Heart left ventricle (tissue), 16 donors: ENCODE results near the gene CLHC1. TPM values are rescaled to one million over a fixed set of nuclear protein-coding genes. Genes with fewer than 3 reads are reported as not detected.

Source experiments
- ATAC-seq, 4 donors: fragments of 200-7000 bp; cut with Tn5 transposase; one replicate each; pipeline ENCODE4 v1.9.1; 2020 to 2022; ENCODE audit warnings: moderate library complexity in 4 of 4, mild to moderate bottlenecking in 3 of 4, moderate number of reproducible peaks in 1 of 4
- DNase-seq, 5 donors: peaks; one replicate each; pipeline ENCODE4 v3.0.0-alpha.2; 2020
- H3K27ac ChIP-seq, 12 donors: fragments of 200-600 bp; sonication (generic) in 4 of 12; one replicate each; pipeline versions ENCODE4 v1.5.0 to v1.8.0; 2016 to 2022; ENCODE audit warnings: mild to moderate bottlenecking in 2 of 12
- H3K27me3 ChIP-seq, 9 donors: fragments of 200-600 bp; sonication (generic) in 2 of 9; one replicate each; pipeline versions ENCODE4 v1.5.1 to v1.8.0; 2016 to 2022; ENCODE audit warnings: mild to moderate bottlenecking in 3 of 9
- H3K36me3 ChIP-seq, 9 donors: fragments of 200-600 bp; sonication (generic) in 2 of 9; one replicate each; pipeline versions ENCODE4 v1.5.0 to v1.8.0; 2018 to 2022; ENCODE audit warnings: mild to moderate bottlenecking in 2 of 9
- H3K4me1 ChIP-seq, 12 donors: fragments of 200-600 bp; sonication (generic) in 4 of 12; one replicate each; pipeline versions ENCODE4 v1.5.0 to v1.8.0; 2016 to 2022; ENCODE audit warnings: mild to moderate bottlenecking in 3 of 12
- H3K4me3 ChIP-seq, 12 donors: fragments of 200-600 bp; sonication (generic) in 4 of 12; one replicate each; pipeline versions ENCODE4 v1.5.0 to v1.8.0; 2017 to 2022; ENCODE audit warnings: mild to moderate bottlenecking in 9 of 12, moderate library complexity in 4 of 12
- H3K9me3 ChIP-seq, 12 donors: fragments of 200-600 bp; sonication (generic) in 4 of 12; one replicate each; pipeline versions ENCODE4 v1.5.0 to v1.8.0; 2016 to 2022; ENCODE audit warnings: mild to moderate bottlenecking in 1 of 12
- POLR2A ChIP-seq, 2 donors: fragments of 450-650 bp; IDR thresholded peaks; one replicate each; pipeline ENCODE4 v1.6.1; 2017; ENCODE audit warnings: antibody characterized with exemption in 2 of 2, mild to moderate bottlenecking in 2 of 2, moderate library complexity in 2 of 2
- WGBS, 4 donors: extraction: QIAGEN DNeasy Blood & Tissue Kit in 2 of 4; methylation state at CpG; one replicate each; pipeline versions ENCODE4 v1.1.5 to v1.1.7; 2013 to 2018; 5-methylcytosine and 5-hydroxymethylcytosine counted together
- intact Hi-C, 10 donors: fragments of 100-400 bp; cut with DNase I; formaldehyde crosslinking; loops; one replicate each; pipeline versions ENCODE4 v1.11.1 to v1.14.2; 2022
- polyA plus RNA-seq, 2 donors: library from polyadenylated mRNA; stranded (reverse); fragments of 200-250 nt; gene quantifications; one replicate each; pipeline ENCODE4 v1.2.3, GENCODE V29; 2013
- total RNA-seq, 9 donors: library from RNA; depleted of rRNA in 2 of 9; stranded (reverse); fragments of >200 nt in 2 of 9; fragmentation: NEBNext Ultra II Directional in 3 of 9; extraction: Animal tissue kit (Norgen Biotek cat#: 25700) in 3 of 9; gene quantifications; one replicate each; pipeline versions ENCODE4 v1.1.0 to v1.2.4, GENCODE V29; 2016 to 2023
- TF ChIP-seq, protein P1 (sequence below), 12 donors: fragments of 200-600 bp; sonication (generic) in 4 of 12; IDR thresholded peaks; one replicate each; pipeline versions ENCODE4 v1.5.0 to v1.8.0; 2018 to 2022; ENCODE audit warnings: antibody characterized with exemption in 12 of 12, mild to moderate bottlenecking in 5 of 12
- donor health status: ischemic (EF 13 %, LVEDD 7.1; RV severe dilation, severe dysfunction).
- donor health status: healthy with polysubstance abuse.
- donor health status: DM: no; HTN: yes; CAD: no.
- donor health status: DM: no; HTN: no; CAD: no.
- donor health status: ischemic (EF 25% LVEDD 6.9; RV normal size, moderate dysfunction).
- donor health status: ischemic (EF 25% LVEDD 5.7; RV mildly dilated, moderate dysfunction).
- donor health status: healthy.
- donor health status: DM: yes; HTN: yes; CAD: no.
- donor health status: ischemic (EF 35%, LVEDD 5.7; RV mildly dilated, moderate dysfunction).
- donor health status: nonischemic (EF 11% LVEDD 7.7; RV severe dilation, severe dysfunction).
- donor health status: DM: yes; HTN: yes; CAD: no.
- donor health status: PGD.
- donor health status: ischemic (EF 29% LVEDD 5.4; RV normal size, mild dysfunction).
- donor health status: nonischemic (EF 23%, LVEDD 6.1; RV moderate dilation, normal function).

The CLHC1 gene
- total and polyA plus RNA-seq, 11 donors: 2.3 to 10.6 (median 4.4) TPM

DNA sequence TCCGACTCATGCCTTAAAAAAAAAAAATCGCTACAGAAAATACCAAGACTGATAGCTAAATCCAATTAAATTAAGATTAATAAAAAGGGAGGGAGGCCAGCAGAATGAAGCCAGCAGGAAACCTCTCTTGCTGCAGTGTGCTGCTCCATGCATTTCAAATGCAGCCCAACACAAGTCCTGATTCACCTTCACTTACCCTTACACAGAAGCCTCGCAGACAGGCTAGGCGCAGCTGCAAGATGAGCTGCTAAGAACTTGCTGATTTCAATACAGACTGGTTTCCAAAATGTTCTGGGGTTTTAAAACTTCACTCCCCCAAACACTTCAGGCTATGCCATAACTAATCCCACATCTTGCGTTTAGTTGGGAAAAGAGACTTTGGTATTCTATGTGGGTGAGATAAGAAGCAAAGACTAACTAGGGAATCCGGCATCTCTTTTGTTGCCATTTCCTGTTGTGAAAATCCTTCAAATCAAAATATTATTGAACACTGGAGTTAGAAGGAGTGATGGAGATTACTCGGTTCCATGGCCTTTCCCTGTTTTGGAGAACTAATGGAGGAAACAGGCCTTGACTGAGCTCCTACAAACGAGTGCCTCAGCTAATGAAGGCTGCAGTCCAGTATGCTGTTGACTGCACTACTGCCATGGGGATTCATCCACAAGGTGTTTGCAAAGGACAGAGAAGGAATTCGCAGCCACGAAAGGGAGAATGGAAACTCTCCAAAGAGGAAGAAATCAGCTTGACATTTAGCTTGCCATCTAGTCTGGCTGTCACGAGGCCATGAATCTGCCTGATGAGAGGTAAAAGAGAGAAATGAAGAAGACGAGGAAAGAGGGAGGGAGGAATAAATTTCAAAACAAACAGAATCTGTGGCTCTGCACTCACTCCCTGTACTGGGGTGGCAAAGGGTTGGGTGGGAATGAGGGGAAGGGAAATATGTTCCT lies 67.3 kb downstream of the CLHC1 start:
- TF ChIP-seq, protein P1, sequence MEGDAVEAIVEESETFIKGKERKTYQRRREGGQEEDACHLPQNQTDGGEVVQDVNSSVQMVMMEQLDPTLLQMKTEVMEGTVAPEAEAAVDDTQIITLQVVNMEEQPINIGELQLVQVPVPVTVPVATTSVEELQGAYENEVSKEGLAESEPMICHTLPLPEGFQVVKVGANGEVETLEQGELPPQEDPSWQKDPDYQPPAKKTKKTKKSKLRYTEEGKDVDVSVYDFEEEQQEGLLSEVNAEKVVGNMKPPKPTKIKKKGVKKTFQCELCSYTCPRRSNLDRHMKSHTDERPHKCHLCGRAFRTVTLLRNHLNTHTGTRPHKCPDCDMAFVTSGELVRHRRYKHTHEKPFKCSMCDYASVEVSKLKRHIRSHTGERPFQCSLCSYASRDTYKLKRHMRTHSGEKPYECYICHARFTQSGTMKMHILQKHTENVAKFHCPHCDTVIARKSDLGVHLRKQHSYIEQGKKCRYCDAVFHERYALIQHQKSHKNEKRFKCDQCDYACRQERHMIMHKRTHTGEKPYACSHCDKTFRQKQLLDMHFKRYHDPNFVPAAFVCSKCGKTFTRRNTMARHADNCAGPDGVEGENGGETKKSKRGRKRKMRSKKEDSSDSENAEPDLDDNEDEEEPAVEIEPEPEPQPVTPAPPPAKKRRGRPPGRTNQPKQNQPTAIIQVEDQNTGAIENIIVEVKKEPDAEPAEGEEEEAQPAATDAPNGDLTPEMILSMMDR (IDR thresholded peaks at IDR 0.05): no peak
- no peak for TF ChIP-seq POLR2A (IDR thresholded peaks at IDR 0.05)
- H3K27me3 ChIP-seq: no peaks in the 10 kb centered on the region
- intact Hi-C loops: loop anchor here in 9 of 10 donors (5.0 to 10.0 kb wide), 12 partner anchors 48 to 1058 kb away; partner anchors contain the start of genes RTN4 (in 2 of the 9) and EML6 (in 1 of the 9)
- no peak for ATAC-seq
- H3K36me3 ChIP-seq: no peaks in the 10 kb centered on the region
- WGBS, 4 donors: 88 to 94% (median 90%) methylated on average over 12 of the region's 12 CpGs
- H3K4me1 ChIP-seq: peaks cover 0 to 56% (median 10%) of the 10 kb centered on the region in 12 donors
- H3K9me3 ChIP-seq: no peaks in the 10 kb centered on the region
- peak overlapping the region in 2 of 12 donors; percentile 9 to 34 for H3K27ac ChIP-seq
- H3K4me3 ChIP-seq: no peak overlapping the region
- no peak for DNase-seq

GRCh38 chr2:55163941-55164390 lies 68.1 kb downstream of the CLHC1 start:
- H3K27me3 ChIP-seq: no peaks in the 10 kb centered on the region
- H3K9me3 ChIP-seq: no peaks in the 10 kb centered on the region
- H3K27ac ChIP-seq: no peak overlapping the region
- peaks cover 0 to 64% (median 17%) of the 10 kb centered on the region in 12 donors for H3K4me1 ChIP-seq
- DNase-seq (no peak), ATAC-seq (no peak)
- 73 to 82% (median 76%) methylated on average over 7 of the region's 7 CpGs for WGBS, 4 donors
- H3K4me3 ChIP-seq: no peak overlapping the region
- no peaks in the 10 kb centered on the region for H3K36me3 ChIP-seq
- intact Hi-C loops: loop anchor here in 5 of 10 donors (5.0 to 10.0 kb wide), 6 partner anchors 47 to 1057 kb away; partner anchors contain the start of gene RTN4 (in 1 of the 5)
- TF ChIP-seq, protein P1 (IDR thresholded peaks at IDR 0.05): no peak
- TF ChIP-seq POLR2A (IDR thresholded peaks at IDR 0.05): no peak

DNA sequence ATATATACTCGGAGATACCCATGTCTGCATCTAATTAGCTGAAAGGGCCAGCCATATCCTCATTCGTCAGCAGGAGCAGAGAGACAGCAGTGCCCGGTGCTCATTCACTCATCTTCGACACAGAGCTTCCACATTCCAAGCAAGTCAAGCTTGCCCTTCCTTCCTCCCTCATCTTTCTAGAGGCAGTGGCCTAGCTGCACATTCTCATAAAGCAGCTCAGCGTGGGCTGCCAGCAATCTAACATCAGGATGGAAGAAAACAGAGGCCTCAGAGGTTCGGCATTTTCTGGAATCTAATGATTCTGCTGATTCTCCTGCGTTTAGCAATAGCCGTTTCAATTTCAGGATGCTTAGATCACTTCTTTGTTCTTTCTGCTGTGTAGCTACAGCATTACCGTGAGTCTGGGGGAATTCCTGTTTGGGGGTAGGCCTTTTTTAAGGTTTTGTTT lies 68.8 kb downstream of the CLHC1 start:
- TF ChIP-seq, protein P1 (IDR thresholded peaks at IDR 0.05): no peak
- TF ChIP-seq POLR2A (IDR thresholded peaks at IDR 0.05): no peak
- WGBS, 4 donors: 66 to 70% (median 68%) methylated on average over 9 of the region's 9 CpGs
- peak overlapping the region in 1 of 12 donors; percentile 24 for H3K27ac ChIP-seq
- no peaks in the 10 kb centered on the region for H3K36me3 ChIP-seq
- no peak overlapping the region for H3K4me3 ChIP-seq
- no peak for DNase-seq
- H3K4me1 ChIP-seq: peaks cover 0 to 67% (median 24%) of the 10 kb centered on the region in 12 donors
- no peaks in the 10 kb centered on the region for H3K27me3 ChIP-seq
- no peak for ATAC-seq
- intact Hi-C loops: loop anchor here in 5 of 10 donors (5.0 to 10.0 kb wide), 6 partner anchors 46 to 1056 kb away; partner anchors contain the start of gene RTN4 (in 1 of the 5)
- no peaks in the 10 kb centered on the region for H3K9me3 ChIP-seq
